ENCODE measurements around the gene ATXN3L.

GRCh38 chrX:13288671-13289070 is 31.2 kb downstream of the ATXN3L start:
- TF ChIP-seq POLR2A (IDR thresholded peaks at IDR 0.05) = no peak
- no peak for TF ChIP-seq CTCF (IDR thresholded peaks at IDR 0.05 in 4 of 5, conservative IDR thresholded peaks at IDR 0.05 in 1 of 5)

Data from gastrocnemius medialis (tissue), 4 donors.